COLO829 (cell line): ENCODE measurements around the gene ANKRD2.
"Not testable (repeated sequence)": the region's sequence is repeated elsewhere in the genome, so short reads cannot be mapped to it uniquely, and the experiment has no call there.

Source experiments
- DNase-seq: peaks from one replicate; pipeline ENCODE4 v3.0.0; 2012; ENCODE audit warnings: low spot score

Gene ANKRD2

DNA sequence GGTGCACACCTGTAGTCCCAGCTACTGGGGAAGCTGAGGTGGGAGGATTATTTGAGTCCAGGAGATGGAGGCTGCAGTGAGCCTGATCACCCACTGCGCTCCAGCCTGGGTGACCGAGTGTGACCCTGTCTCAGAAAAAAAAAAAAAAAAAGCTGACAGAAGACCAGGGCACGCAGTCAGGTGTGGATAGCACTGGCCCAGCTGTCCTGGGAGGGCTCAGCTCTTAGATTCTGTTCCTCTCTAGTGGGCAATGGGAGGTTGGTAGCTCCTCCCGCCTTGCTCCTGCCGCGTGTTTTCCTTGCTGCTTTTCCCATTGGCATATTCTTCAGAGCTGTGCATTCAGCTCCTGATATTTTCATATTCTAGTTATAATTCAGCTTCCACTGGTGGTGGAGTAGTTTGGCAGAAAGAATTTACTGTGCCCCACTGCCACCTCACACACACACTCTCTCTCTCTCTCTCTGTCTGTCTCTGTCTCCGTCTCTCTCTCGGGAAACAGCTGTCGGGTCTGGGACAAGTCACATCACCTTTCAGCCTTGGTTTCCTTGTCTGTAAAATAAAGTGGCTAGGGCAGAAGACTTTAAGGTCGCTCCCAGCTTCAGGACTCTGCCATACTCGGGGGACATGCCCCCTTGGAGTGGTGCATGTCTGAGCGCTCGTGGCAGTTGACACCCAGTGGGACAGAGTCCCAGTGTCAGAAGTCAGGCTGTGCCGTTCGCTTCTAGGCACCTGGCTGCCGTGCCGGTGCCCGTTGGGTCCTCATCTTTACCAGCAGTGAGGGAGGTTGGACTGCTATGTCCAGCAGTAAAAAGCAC, 25.9 kb upstream of the ANKRD2 start:
- no peak for DNase-seq

DNA sequence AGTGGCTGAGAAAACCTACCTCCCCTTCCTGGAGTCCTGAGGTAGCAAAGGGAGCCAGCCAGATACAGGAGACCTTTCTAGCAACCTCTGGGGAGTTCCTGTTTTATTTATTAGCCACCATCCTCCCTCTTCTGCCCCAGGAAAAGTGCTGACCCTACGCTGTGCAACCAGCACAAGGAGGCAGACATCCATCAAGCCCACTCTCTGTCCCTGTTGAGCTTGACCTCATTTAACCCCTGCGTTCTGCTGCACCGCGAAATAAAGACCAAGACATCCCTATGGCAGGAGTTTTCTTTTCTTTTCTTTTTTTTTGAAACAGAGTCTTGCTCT, 25.3 kb upstream of the ANKRD2 start:
- no peak for DNase-seq

DNA sequence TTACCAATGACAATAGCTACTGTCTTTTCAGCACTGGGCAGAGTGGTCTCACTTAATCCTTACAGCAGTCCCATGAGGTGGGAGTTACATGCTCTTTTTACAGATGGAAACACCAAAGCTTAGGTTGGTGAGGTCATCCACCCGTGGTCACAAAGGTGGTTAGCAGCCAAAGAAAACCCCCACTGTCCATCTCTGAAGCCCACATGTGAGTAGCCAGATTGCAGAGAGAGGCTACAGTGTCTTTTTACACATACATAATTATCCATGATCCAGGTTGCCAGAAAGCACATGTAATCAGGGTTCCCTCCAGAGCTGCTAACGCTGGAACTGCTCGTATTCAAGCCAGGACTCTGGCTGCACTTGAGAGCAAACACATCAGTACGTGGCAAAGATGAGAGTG, 24.6 kb upstream of the ANKRD2 start:
- no peak for DNase-seq

DNA sequence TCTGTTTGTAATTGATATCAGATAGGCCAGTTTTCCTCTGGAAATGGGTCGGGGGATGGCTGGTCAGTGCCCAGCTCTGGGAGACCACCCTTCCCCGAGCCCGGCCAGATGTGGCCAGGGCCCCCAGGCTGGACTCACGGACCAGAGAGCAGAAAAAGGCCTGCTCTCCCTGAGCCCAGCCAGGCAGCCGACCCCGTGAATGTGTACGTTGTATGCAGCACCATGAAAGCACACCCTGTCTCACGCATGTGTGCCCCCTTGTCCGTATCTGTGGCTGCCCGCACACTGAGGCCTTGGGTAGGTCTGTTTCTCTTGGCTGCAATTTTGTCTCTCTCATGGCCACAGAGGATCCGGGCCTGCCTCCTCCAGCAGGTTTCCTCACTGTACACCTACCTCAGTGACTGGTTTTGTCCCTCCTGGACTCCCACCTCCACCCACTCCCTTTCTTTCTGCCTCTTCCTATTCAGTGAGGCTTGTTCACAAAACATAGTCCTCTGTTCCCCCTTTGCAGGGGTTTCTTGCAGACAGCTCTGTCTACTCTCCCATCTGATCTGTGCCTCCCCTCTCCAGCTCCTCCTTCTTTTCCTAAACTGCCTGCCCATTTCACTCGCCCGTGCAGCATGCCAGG, 23.6 kb upstream of the ANKRD2 start:
- no peak for DNase-seq

DNA sequence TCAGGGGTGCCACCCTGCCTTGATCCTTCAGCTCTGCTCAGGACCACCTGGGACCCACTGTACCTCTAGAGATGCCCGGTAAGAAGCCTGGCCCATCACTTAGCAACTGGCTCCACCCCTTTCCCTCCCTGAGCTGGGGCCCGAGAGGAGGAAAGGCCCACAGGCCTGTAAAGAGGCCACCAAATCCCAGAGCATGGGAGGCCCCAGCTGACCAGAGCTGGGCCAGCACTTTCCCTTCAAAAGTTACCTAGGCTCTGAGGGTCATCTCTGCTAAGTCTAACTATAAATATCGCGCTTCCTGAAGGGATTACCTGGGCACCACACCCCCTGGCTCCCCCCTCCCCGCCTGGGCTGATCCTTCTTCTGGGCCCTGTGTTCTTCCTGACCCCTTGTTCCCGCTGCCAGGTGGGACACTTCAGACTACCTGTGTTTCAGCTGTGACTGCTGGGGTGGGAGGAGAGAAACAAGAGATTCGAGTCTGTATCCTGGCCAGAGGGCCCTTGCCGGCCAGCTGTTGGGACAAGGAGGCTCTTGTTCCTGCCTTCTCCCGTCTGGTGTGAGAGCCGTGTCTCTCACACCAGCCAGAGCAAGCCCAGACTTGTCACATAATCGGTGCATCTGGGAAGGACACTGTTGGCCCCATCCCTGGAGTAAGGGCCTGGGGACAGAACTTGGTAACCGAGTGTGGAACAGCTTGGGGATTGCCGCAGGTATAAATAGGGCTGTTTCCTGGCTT, 22.8 kb upstream of the ANKRD2 start:
- DNase-seq, result peak; percentile 51

DNA sequence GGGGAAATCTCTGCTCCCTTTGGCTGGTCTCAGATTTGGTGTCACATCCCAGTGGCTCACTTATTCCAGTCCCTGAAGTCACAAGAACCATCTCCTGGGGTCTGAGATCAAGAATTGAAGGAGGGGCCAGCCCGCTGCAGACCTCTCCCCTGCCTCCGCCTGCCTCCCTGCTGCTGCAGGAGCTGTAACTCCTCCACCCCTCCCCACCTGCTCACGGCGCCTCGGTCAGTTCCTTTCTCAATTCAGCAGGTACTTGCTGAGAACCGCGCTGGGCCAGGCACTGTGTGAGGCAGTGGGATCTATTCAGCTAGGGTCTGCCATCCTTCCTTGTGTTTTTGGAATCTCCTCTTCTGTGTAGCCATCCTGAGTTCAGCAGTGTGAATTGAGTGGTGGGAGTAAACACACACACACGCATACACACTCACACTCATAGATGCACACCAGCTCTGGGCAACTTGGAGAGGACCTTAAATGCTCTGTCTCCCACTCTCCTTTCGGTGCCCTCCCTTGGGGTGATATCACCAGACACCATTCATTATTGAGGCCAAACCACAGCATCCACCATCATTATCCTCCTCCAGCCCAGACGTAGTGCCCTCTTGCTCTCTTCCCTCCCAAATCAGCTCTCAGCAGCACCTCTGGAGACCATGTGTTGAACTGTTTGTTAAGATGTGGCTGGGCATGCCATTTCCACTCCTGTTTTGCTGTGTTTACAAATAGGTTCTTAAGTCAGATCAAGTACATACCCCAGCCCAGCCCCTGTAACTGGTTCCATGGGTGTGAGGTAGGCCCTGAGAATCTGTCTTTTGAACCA, 22.0 kb upstream of the ANKRD2 start:
- DNase-seq, result no peak

DNA sequence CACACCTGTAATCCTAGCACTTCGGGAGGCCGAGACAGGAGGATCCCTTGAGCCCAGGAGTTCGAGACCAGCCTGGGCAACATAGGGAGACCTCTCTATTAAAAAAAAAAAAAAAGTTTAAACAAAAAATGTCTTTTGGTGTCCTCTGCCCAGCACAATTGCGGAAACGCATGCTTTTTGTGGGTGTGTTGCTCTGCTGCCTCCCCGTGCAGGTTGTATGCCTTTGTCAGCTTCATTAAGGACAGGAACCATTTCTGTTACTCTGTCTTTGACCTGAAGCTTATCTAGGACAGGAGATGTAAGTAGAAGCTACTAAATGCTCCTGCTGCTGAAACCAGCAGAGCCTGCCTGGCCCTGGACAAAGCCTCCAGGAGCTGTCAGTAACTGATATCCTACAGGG, 21.3 kb upstream of the ANKRD2 start:
- DNase-seq, result no peak

DNA sequence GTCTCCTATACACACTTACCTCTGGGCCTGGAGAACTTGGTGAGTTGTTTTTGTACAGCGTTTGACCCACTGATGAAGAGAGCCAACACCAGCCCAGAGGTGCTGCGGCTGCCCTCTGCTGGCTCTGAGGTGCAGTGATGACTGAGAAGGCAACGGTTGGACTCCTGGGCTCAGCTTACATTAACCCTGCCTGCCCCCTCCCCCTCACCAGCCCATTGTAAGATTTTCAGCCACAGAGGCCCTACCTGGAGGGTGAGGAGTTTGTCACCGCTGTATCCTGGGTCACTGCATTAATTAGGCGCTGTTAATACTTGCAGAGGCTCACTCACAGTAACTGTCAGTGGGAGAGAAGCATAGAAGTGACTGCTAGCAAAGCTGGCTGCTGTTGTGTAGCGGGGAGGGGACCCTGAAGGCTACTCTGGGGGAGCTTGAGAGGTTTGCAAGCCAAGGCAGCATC, 19.0 kb upstream of the ANKRD2 start:
- DNase-seq, result no peak

DNA sequence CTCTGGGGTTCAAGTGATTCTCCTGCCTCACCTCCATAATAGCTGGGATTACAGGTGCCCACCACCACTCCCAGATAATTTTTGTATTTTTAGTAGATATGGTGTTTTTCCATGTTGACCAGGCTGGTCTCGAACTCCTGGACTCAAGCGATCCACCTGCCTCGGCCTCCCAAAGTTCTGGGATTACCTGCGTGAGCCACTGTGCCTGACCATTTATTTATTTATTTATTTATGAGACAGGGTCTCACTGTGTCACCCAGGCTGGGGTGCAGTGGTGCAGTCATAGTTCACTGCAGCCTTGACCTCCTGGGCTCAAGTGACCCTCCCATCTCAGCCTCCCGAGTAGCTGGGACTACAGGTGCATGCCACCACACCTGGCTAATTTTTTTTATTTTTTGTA, 18.2 kb upstream of the ANKRD2 start:
- not testable (repeated sequence) for DNase-seq

DNA sequence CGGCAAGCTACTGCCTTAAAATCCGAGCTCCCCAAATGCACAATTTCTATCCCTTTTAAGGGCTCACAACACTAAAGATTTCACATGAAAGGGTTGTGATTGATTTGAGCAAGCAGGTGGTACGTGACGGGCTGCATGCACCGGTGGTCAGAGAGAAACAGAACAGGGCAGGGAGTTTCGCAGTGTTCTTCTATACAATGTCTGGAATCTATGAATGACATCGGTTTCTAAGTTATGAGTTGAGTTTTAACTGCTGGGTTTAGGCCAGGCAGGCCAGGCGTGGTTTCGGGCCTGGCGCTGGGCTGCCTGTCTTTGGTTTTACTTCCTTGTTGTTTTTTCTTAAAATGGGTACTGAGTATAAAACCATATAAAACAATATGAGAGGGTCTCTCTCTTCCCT, 17.0 kb upstream of the ANKRD2 start:
- DNase-seq, result not testable (repeated sequence)

DNA sequence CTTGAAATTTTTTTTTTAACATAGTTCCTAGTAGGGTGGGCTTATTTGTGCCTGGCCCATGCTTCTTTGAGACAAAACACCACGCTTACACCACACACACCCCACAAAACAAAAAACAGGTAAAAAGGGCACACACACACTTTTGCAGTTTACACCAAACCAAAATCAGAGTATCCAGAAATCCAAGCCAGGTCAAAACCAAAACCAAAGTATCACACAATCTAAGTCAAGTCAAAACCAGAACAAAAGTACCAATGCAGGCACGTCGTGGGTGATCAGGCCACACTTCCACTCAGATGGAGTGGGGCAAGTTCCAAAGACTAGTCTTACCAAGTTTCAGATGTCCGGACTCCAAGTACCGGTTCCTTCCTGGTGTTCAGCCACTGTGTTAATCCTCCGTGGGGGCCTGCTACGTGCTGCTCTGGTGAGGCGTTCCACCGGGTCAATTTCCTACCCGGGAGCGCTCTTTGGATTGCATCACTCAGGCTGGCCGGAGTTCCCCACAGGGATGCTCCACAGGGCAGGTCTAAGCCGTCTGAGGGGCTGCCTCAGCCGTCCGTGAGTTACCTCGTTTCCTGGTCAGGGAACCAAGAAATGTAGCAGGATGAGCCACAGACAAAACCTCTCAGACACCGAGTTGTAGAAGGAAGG, 11.7 kb upstream of the ANKRD2 start:
- not testable (repeated sequence) for DNase-seq

DNA sequence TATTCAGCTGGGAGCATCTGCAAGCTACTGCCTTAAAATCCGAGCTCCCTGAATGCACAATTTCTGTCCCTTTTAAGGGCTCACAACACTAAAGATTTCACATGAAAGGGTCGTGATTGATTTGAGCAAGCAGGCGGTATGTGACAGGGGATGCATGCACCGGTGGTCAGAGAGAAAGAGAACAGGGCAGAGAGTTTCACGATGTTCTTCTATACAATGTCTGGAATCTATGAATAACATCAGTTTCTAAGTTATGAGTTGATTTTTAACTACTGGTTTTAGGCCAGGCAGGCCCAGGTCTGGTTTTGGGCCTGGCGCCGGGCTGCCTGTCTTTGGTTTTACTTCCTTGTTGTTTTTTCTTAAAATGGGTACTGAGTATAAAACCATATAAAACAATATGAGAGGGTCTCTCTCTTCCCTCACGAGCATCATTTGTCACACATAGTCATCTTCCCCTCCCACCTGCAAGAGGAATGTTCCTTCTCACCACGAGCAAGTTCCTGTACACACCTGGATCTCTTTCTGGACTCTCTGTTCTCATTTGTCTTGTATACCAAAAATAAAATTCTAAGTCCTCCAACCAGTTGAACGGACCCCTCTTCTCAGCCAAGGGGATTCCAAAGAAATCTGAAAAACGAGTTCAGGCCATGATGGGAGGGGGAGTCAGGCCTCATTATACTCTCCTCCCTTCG, 11.0 kb upstream of the ANKRD2 start:
- DNase-seq, result not testable (repeated sequence)

DNA sequence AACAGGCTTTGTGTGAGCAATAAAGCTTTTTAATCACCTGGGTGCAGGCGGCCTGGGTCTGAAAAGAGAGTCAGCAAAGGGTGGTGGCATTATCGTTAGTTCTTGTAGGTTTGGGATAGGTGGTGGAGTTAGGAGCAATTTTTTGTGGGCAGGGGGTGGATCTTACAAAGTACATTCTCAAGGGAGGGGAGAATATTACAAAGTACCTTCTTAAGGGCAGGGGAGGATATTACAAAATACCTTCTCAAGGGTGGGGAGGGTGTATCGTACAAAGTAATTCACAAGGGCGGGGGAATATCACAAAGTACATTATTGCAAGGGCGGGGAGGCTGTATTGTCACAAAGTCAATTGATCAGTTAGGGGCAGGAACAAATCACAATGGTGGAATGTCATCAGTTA, 10.2 kb upstream of the ANKRD2 start:
- not testable (repeated sequence) for DNase-seq

DNA sequence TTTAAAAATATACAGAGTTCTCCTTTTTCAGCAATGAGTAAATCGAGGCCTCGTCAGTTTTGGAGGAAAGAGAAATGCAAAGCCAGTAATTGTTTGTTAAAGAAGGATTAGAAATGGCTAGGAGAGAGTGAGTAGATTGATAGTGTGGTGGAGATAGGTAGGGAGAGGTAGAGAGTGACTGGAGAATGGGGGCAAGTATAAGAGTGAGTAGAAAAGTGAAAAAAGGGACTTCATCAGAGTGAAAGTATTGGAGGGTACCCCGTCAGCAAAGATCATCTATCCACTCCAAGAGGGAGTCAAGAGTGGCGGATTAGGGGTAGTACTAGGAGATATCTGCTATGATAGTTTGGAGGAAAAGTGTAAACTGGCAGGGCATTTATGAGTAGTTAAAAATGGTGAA, 9.2 kb upstream of the ANKRD2 start:
- DNase-seq, result no peak

DNA sequence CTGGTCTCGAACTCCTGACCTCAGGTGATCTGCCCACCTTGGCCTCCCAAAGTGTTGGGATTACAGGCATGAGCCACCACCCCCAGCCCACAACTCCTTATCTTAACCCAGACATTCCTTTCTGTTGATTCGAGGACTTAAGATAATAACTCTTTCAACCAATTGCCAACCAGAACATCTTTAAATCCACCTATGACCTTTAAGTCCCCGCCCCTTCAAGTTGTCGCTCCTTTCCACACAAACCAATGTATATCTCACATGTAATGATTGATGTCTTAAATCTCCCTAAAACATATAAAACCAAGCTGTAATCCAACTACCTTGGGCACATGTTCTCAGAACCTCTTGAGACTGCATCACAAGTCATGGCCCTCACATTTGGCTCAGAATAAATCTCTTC, 7.8 kb upstream of the ANKRD2 start:
- DNase-seq, result no peak

DNA sequence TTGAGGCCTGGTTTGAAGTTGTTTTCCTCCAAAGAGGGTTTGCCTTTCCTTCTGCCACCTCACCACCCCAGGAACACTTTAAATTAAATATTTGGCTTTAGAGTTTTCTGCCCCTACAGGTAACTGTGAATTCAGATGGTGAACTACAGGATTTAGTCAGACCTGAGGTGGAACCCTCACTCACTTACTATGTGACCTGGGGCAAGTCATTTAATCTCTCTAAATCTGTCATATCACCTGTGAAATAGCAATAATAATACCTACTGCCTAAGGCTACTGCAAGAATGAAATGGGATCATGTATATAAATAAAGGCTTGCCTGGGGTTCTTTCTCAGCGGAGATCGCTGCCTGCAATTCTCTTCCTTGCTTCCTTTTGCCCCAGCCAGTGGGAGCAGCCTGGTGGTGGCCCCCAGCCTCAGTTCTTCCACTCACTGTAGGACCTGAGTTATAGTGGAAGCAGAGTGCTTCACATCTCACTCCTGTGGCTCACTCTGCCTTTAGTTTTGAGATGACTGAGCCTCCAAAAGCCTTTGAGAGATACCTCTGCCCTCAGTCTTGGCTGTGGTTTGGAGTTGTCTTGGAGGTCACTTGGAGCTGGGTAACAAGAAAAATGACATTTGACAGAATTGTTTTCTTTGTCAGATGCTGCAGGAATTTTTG, 6.1 kb upstream of the ANKRD2 start:
- DNase-seq, result no peak

DNA sequence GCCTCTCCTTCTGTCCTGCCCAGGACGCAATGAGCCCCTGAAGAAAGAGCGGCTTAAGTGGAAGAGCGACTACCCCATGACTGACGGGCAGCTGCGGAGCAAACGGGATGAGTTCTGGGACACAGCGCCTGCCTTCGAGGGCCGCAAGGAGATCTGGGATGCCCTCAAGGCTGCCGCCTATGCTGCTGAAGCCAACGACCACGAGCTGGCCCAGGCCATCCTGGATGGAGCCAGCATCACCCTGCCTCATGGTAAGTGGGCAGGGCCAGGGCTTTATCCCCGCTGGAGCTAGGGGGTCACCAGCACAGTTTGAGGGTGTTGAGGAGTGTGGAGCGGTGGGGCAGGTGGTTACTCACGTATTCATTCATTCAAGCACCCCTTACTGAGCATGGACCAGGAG, 4.7 kb upstream of the ANKRD2 start:
- DNase-seq, result no peak

DNA sequence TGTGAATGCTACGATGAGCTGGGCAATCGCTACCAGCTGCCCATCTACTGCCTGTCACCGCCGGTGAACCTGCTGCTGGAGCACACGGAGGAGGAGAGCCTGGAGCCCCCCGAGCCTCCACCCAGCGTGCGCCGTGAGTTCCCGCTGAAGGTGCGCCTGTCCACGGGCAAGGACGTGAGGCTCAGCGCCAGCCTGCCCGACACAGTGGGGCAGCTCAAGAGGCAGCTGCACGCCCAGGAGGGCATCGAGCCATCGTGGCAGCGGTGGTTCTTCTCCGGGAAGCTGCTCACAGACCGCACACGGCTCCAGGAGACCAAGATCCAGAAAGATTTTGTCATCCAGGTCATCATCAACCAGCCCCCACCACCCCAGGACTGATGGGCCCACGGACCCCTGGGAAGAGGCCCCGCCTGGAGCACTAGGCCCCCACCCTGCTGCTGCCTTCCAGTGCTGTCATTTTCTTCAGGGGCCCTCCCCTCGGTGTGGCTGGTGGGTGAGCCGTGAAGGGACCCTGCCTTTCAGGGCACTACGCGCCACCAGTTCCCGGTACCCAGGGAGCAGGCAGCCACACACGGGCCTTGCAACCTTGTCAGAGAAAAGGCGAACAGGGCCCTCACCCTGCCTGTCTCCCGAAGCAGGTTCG, 2.3 kb upstream of the ANKRD2 start:
- no peak for DNase-seq

DNA sequence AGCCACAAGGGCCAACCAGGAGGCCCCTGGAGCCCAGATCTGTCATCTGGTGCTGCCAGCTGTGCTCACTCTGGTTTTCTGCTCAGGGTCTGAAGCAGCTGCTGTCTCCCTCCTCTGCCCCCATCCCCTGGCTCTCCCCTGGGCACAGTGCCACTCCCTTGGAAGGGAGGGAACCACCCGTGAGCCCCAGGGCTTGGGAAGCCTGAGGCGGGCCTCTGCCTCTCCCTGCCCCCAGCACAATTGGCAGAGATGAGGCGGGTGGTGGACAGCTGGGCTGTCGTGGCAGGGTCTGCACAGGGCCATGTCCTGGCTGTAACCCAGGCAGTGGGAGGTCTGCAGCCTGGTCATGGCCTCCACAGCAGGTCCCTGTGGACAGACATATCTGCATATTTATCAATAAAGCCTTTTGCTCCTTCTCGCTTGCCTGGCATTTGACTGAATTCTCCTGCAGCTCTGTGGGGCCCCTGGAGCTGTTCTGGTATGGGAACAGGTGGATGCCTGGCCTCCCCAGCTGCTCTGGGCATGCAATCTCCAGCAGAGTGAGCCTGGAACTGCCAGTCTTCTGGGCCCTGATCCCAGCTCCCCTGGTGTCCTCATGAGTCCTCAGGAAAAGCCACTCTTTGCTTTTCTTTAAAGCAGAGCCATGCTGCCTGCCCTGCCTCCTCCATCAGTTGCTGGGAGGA, 1.6 kb upstream of the ANKRD2 start:
- DNase-seq, result no peak

DNA sequence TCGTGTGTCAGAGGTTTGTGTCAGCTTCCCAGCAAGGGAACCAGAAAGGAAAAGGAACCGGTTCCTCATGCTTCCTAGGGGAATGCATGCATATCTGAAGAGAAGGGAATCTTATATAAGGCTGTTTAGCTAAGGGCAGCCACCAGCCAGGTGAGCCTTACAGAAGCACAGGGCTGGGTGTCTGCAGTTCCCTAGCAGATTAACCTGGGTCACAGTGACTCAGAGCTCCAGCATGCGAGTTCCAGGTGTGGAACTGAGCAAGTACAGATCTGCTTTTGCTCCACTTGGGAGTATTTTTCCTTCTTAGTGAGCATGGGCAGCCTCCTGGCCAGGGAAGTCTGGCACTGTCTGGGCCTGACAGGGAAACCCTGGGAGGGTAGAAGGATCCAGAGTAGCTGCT, 957 bp upstream of the ANKRD2 start:
- DNase-seq, result no peak
